IPS-18c (cell line): ENCODE results near the gene ALK.

ENCODE experiments used
- H3K4me3 ChIP-seq: 2 replicates; pipeline ENCODE4 v1.7.0; 2013; ENCODE audit warnings: low read depth, mild to moderate bottlenecking, low read length, moderate library complexity; ENCODE audit not compliant: insufficient read depth
- H3K9me3 ChIP-seq: one replicate; pipeline ENCODE4 v1.6.1; 2013; ENCODE audit warnings: mild to moderate bottlenecking, low read length, moderate library complexity; ENCODE audit not compliant: control insufficient read depth, insufficient read depth

Gene ALK

GRCh38 chr2:29213888-29214291 lies 707.5 kb downstream of the ALK start:
- H3K4me3 ChIP-seq = no peak overlapping the region
- no peaks in the 10 kb centered on the region for H3K9me3 ChIP-seq

GRCh38 chr2:29212009-29212408 lies 709.4 kb downstream of the ALK start:
- Histone ChIP-seq H3K9me3 (no peaks in the 10 kb centered on the region), H3K4me3 (no peak overlapping the region)

- Histone ChIP-seq H3K9me3 (no peaks in the 10 kb centered on the region), H3K4me3 (no peak overlapping the region)
Measured at GRCh38 chr2:29209551-29209950, 711.8 kb downstream of the ALK start.

- H3K4me3 ChIP-seq = no peak overlapping the region
- no peaks in the 10 kb centered on the region for H3K9me3 ChIP-seq
Measured at GRCh38 chr2:29207352-29208148, 713.8 kb downstream of the ALK start.

- no peaks in the 10 kb centered on the region for H3K9me3 ChIP-seq
- no peak overlapping the region for H3K4me3 ChIP-seq
Measured at GRCh38 chr2:29206941-29207340, 714.4 kb downstream of the ALK start.

- H3K9me3 ChIP-seq = no peaks in the 10 kb centered on the region
- H3K4me3 ChIP-seq = no peak overlapping the region
Measured at GRCh38 chr2:29202819-29203495, 718.4 kb downstream of the ALK start.

- Histone ChIP-seq H3K9me3 (no peaks in the 10 kb centered on the region), H3K4me3 (no peak overlapping the region)
Measured at GRCh38 chr2:29201979-29202378, 719.4 kb downstream of the ALK start.

- Histone ChIP-seq H3K4me3 (no peak overlapping the region), H3K9me3 (no peaks in the 10 kb centered on the region)
Measured at GRCh38 chr2:29196792-29197788, 724.3 kb downstream of the ALK start.

- Histone ChIP-seq H3K4me3 (no peak overlapping the region), H3K9me3 (no peaks in the 10 kb centered on the region)
Measured at GRCh38 chr2:29195796-29196195, 725.6 kb downstream of the ALK start.

GRCh38 chr2:29193681-29194080 lies 727.7 kb downstream of the ALK start:
- Histone ChIP-seq H3K4me3 (no peak overlapping the region), H3K9me3 (no peaks in the 10 kb centered on the region)

GRCh38 chr2:29193111-29193510 lies 728.3 kb downstream of the ALK start:
- H3K4me3 ChIP-seq = no peak overlapping the region
- H3K9me3 ChIP-seq = no peaks in the 10 kb centered on the region

- no peaks in the 10 kb centered on the region for H3K9me3 ChIP-seq
- H3K4me3 ChIP-seq = no peak overlapping the region
Measured at GRCh38 chr2:29192526-29192925, 728.9 kb downstream of the ALK start.

- H3K4me3 ChIP-seq = no peak overlapping the region
- no peaks in the 10 kb centered on the region for H3K9me3 ChIP-seq
Measured at GRCh38 chr2:29191817-29192216, 729.6 kb downstream of the ALK start.

GRCh38 chr2:29189052-29189451 lies 732.3 kb downstream of the ALK start:
- no peaks in the 10 kb centered on the region for H3K9me3 ChIP-seq
- no peak overlapping the region for H3K4me3 ChIP-seq

- no peak overlapping the region for H3K4me3 ChIP-seq
- H3K9me3 ChIP-seq = no peaks in the 10 kb centered on the region
Measured at GRCh38 chr2:29187926-29188325, 733.5 kb downstream of the ALK start.

GRCh38 chr2:29186817-29187216 lies 734.6 kb downstream of the ALK start:
- H3K9me3 ChIP-seq = no peaks in the 10 kb centered on the region
- no peak overlapping the region for H3K4me3 ChIP-seq

- no peaks in the 10 kb centered on the region for H3K9me3 ChIP-seq
- no peak overlapping the region for H3K4me3 ChIP-seq
Measured at GRCh38 chr2:29184531-29184930, 736.9 kb downstream of the ALK start.
